SK-N-SH treated with all-trans-retinoic acid at 6 μM for 48 hours (cell line): ENCODE measurements around the gene PIGU.

Experiments used
- ARNTL ChIP-seq: fragments of 450-650 bp; formaldehyde crosslinking; IDR thresholded peaks from 2 replicates; pipeline ENCODE4 v1.5.0; 2020; ENCODE audit warnings: low read depth, mild to moderate bottlenecking, moderate library complexity, borderline replicate concordance
- CSDC2 ChIP-seq: fragments of 250-450 bp; sonication (Bioruptor Pico); IDR thresholded peaks from 2 replicates; pipeline ENCODE4 v1.5.0; 2020; ENCODE audit warnings: mild to moderate bottlenecking, moderate library complexity
- ESRRG ChIP-seq: fragments of 250-450 bp; sonication (Bioruptor Pico); IDR thresholded peaks from 2 replicates; pipeline ENCODE4 v1.6.1; 2021; ENCODE audit warnings: mild to moderate bottlenecking
- OSR1 ChIP-seq: fragments of 250-450 bp; sonication (Bioruptor Pico); IDR thresholded peaks from 2 replicates; pipeline ENCODE4 v1.8.0; 2022; ENCODE audit warnings: moderate library complexity, mild to moderate bottlenecking, inconsistent platforms
- RARB ChIP-seq: fragments of 250-450 bp; sonication (Bioruptor Pico); IDR thresholded peaks from 2 replicates; pipeline ENCODE4 v1.8.0; 2021; ENCODE audit warnings: mild to moderate bottlenecking, moderate library complexity
- TOX ChIP-seq: fragments of 250-450 bp; sonication (Bioruptor Pico); IDR thresholded peaks from 2 replicates; pipeline ENCODE4 v1.8.0; 2021; ENCODE audit warnings: mild to moderate bottlenecking, moderate library complexity, borderline replicate concordance
- ZC3H10 ChIP-seq: fragments of 250-450 bp; sonication (Bioruptor Pico); IDR thresholded peaks from 2 replicates; pipeline ENCODE4 v1.5.1; 2021; ENCODE audit warnings: mild to moderate bottlenecking, moderate library complexity
- ZFP3 ChIP-seq: fragments of 250-450 bp; sonication (Bioruptor Pico); IDR thresholded peaks from 2 replicates; pipeline ENCODE4 v1.5.0; 2020; ENCODE audit warnings: mild to moderate bottlenecking, moderate library complexity
- ZNF565 ChIP-seq: fragments of 450-650 bp; formaldehyde crosslinking; conservative IDR thresholded peaks from 2 replicates; pipeline ENCODE4 v1.5.0; 2020; ENCODE audit warnings: low read depth, mild to moderate bottlenecking, moderate library complexity
- ZNF70 ChIP-seq: fragments of 450-650 bp; formaldehyde crosslinking; IDR thresholded peaks from 2 replicates; pipeline ENCODE4 v1.5.0; 2020; ENCODE audit warnings: mild to moderate bottlenecking, moderate library complexity
- TF ChIP-seq, protein P1 (sequence below): fragments of 250-450 bp; sonication (Bioruptor Pico); IDR thresholded peaks from 2 replicates; pipeline ENCODE4 v1.8.0; 2020; ENCODE audit warnings: mild to moderate bottlenecking, moderate library complexity, borderline replicate concordance
- TF ChIP-seq, protein P2 (sequence below): fragments of 250-450 bp; sonication (Bioruptor Pico); IDR thresholded peaks from 2 replicates; pipeline ENCODE4 v1.5.0; 2020; ENCODE audit warnings: mild to moderate bottlenecking, moderate library complexity

DNA sequence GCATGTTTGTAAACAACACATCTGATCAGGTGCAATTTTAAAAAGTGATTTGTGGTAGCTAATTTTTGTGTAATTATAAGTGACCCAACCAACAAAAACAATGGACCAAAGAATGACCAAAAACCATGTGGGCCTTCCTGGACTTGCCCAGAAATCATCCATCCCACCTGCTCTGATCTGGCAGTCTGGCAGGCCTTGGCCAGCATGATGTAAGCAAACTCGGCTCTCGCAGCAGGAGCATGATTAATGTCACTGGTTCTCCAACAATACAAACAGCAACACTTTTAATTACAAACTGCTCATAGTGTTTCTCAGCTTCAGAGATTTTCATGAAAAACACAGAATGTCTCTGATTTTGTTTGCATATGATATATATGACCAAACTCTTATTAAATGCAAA is 43.4 kb upstream of the PIGU start:
- no peak for TF ChIP-seq ARNTL (CRISPR knock-in tag)
- TF ChIP-seq, protein P1, sequence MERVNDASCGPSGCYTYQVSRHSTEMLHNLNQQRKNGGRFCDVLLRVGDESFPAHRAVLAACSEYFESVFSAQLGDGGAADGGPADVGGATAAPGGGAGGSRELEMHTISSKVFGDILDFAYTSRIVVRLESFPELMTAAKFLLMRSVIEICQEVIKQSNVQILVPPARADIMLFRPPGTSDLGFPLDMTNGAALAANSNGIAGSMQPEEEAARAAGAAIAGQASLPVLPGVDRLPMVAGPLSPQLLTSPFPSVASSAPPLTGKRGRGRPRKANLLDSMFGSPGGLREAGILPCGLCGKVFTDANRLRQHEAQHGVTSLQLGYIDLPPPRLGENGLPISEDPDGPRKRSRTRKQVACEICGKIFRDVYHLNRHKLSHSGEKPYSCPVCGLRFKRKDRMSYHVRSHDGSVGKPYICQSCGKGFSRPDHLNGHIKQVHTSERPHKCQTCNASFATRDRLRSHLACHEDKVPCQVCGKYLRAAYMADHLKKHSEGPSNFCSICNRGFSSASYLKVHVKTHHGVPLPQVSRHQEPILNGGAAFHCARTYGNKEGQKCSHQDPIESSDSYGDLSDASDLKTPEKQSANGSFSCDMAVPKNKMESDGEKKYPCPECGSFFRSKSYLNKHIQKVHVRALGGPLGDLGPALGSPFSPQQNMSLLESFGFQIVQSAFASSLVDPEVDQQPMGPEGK (CRISPR knock-in tag), result no peak
- no peak for TF ChIP-seq ZNF565 (CRISPR knock-in tag)
- TF ChIP-seq ZNF70, result no peak
- TF ChIP-seq, protein P2, sequence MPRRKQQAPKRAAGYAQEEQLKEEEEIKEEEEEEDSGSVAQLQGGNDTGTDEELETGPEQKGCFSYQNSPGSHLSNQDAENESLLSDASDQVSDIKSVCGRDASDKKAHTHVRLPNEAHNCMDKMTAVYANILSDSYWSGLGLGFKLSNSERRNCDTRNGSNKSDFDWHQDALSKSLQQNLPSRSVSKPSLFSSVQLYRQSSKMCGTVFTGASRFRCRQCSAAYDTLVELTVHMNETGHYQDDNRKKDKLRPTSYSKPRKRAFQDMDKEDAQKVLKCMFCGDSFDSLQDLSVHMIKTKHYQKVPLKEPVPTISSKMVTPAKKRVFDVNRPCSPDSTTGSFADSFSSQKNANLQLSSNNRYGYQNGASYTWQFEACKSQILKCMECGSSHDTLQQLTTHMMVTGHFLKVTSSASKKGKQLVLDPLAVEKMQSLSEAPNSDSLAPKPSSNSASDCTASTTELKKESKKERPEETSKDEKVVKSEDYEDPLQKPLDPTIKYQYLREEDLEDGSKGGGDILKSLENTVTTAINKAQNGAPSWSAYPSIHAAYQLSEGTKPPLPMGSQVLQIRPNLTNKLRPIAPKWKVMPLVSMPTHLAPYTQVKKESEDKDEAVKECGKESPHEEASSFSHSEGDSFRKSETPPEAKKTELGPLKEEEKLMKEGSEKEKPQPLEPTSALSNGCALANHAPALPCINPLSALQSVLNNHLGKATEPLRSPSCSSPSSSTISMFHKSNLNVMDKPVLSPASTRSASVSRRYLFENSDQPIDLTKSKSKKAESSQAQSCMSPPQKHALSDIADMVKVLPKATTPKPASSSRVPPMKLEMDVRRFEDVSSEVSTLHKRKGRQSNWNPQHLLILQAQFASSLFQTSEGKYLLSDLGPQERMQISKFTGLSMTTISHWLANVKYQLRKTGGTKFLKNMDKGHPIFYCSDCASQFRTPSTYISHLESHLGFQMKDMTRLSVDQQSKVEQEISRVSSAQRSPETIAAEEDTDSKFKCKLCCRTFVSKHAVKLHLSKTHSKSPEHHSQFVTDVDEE (CRISPR knock-in tag), result no peak
- no peak for TF ChIP-seq CSDC2 (CRISPR knock-in tag)
- no peak for TF ChIP-seq ZC3H10 (CRISPR knock-in tag)
- TF ChIP-seq OSR1 (CRISPR knock-in tag), result no peak
- no peak for TF ChIP-seq RARB (CRISPR knock-in tag)
- no peak for TF ChIP-seq ZFP3 (CRISPR knock-in tag)
- TF ChIP-seq TOX (CRISPR knock-in tag), result no peak
- TF ChIP-seq ESRRG (CRISPR knock-in tag), result no peak
